Stimulated activated CD4-positive, alpha-beta T cell treated with anti-CD3 and anti-CD28 coated beads, Interleukin-1b, Interleukin-23, amount 100 ng/mL, for 24 hours (primary cell): ENCODE measurements around the gene FOXO3B.
"Not testable (repeated sequence)": the region's sequence is repeated elsewhere in the genome, so short reads cannot be mapped to it uniquely, and the experiment has no call there.

Experiments
- DNase-seq, 4 experiments: peaks; one replicate each; pipeline ENCODE4 v3.0.0-alpha.2; 2020; ENCODE audit warnings: low read depth in 4 of 4, low spot score in 1 of 4

FOXO3B gene

GRCh38 chr17:18661924-18662624 is 20.0 kb downstream of the FOXO3B start:
- DNase-seq: not testable (repeated sequence)

- DNase-seq: not testable (repeated sequence)
Observed at GRCh38 chr17:18650094-18650493, 32.0 kb downstream of the FOXO3B start.

GRCh38 chr17:18644291-18644690 is 37.8 kb downstream of the FOXO3B start, which contains the start of gene TBC1D28:
TSS of gene TBC1D28 (minus strand) at chr17:18644391. CDS start at chr17:18641352, 3,039 bp downstream.
- not testable (repeated sequence) for DNase-seq

- DNase-seq: not testable (repeated sequence)
Observed at GRCh38 chr17:18643124-18643523, 39.0 kb downstream of the FOXO3B start.

GRCh38 chr17:18638357-18638756 is 43.8 kb downstream of the FOXO3B start:
- DNase-seq: not testable (repeated sequence)

- DNase-seq: not testable (repeated sequence)
Observed at GRCh38 chr17:18636237-18636636, 45.9 kb downstream of the FOXO3B start.

- DNase-seq: not testable (repeated sequence)
Observed at GRCh38 chr17:18635773-18636172, 46.3 kb downstream of the FOXO3B start.

GRCh38 chr17:18634550-18635263 is 47.4 kb downstream of the FOXO3B start:
- not testable (repeated sequence) for DNase-seq
